ENCODE measurements around the gene ZRANB1. TPM values are rescaled to one million over a fixed set of nuclear protein-coding genes. Genes with fewer than 3 reads are reported as not detected.

The ZRANB1 gene
- total RNA-seq, 2 experiments from 2014 or later: 21.2 to 22.2 TPM

- Mint-ChIP-seq H3K27me3 (no peaks in the 10 kb centered on the region), H3K36me3 (ENCODE audit: low read depth) (no peaks in the 10 kb centered on the region), H3K27ac (no peak overlapping the region), H3K9me3 (no peaks in the 10 kb centered on the region), H3K4me3 (no peak overlapping the region), H3K4me1 (ENCODE audit: low read depth) (no peaks in the 10 kb centered on the region)
- Histone ChIP-seq H3K9me3 (ENCODE audit: control insufficient read depth in 1 of 2, insufficient read depth in 1 of 2, low read length in 2 of 2) (no peaks in the 10 kb centered on the region), H3K36me3 (ENCODE audit: insufficient read depth, low read length) (no peaks in the 10 kb centered on the region), H3K27ac (ENCODE audit: low read depth in 1 of 2, low read length in 2 of 2) (no peak overlapping the region), H3K4me1 (ENCODE audit: insufficient read depth, low read length) (peaks cover 5% of the 10 kb centered on the region), H3K4me3 (ENCODE audit: low read length) (no peak overlapping the region), H3K27me3 (ENCODE audit: control insufficient read depth in 1 of 2, insufficient read depth in 2 of 2, low read length in 2 of 2) (peaks cover 0 to 2% of the 10 kb centered on the region in 2 experiments)
- ATAC-seq (ENCODE audit: poor library complexity) (no peak), DNase-seq (peak in 1 of 14 experiments; percentile 25)
- ChIA-PET CTCF (no interaction called here), POLR2A (no interaction called here)
- intact Hi-C loops (cut with DNase I, micrococcal nuclease): no loop called here
- TF ChIP-seq CTCF (IDR thresholded peaks at IDR 0.05): no peak
Observed at GRCh38 chr10:124998624-124999291, 56.8 kb downstream of the ZRANB1 start.

GRCh38 chr10:124999433-125000365 lies 57.8 kb downstream of the ZRANB1 start:
- H3K27me3 ChIP-seq (ENCODE audit: control insufficient read depth in 1 of 2, insufficient read depth in 2 of 2, low read length in 2 of 2): peaks cover 0 to 2% of the 10 kb centered on the region in 2 experiments
- H3K36me3 Mint-ChIP-seq (ENCODE audit: low read depth): no peaks in the 10 kb centered on the region
- ATAC-seq (ENCODE audit: poor library complexity) (no peak), DNase-seq (peak in 1 of 14 experiments; percentile 27)
- H3K9me3 Mint-ChIP-seq: no peaks in the 10 kb centered on the region
- ChIA-PET CTCF (no interaction called here), POLR2A (no interaction called here)
- no peaks in the 10 kb centered on the region for H3K4me1 Mint-ChIP-seq (ENCODE audit: low read depth)
- H3K4me1 ChIP-seq (ENCODE audit: insufficient read depth, low read length): peaks cover 5% of the 10 kb centered on the region
- no peaks in the 10 kb centered on the region for H3K27me3 Mint-ChIP-seq
- no peak overlapping the region for H3K4me3 ChIP-seq (ENCODE audit: low read length)
- intact Hi-C loops (cut with DNase I, micrococcal nuclease): no loop called here
- no peaks in the 10 kb centered on the region for H3K9me3 ChIP-seq (ENCODE audit: control insufficient read depth in 1 of 2, insufficient read depth in 1 of 2, low read length in 2 of 2)
- no peak overlapping the region for H3K27ac Mint-ChIP-seq
- H3K4me3 Mint-ChIP-seq: no peak overlapping the region
- no peak for TF ChIP-seq CTCF (IDR thresholded peaks at IDR 0.05)
- H3K27ac ChIP-seq (ENCODE audit: low read depth in 1 of 2, low read length in 2 of 2): no peak overlapping the region
- H3K36me3 ChIP-seq (ENCODE audit: insufficient read depth, low read length): no peaks in the 10 kb centered on the region

GRCh38 chr10:125000366-125001312 lies 58.7 kb downstream of the ZRANB1 start:
- ChIA-PET POLR2A (no interaction called here), CTCF (no interaction called here)
- H3K27ac Mint-ChIP-seq: no peak overlapping the region
- no peaks in the 10 kb centered on the region for H3K27me3 Mint-ChIP-seq
- Histone ChIP-seq H3K27me3 (ENCODE audit: control insufficient read depth in 1 of 2, insufficient read depth in 2 of 2, low read length in 2 of 2) (peaks cover 0 to 2% of the 10 kb centered on the region in 2 experiments), H3K27ac (ENCODE audit: low read depth in 1 of 2, low read length in 2 of 2) (no peak overlapping the region), H3K4me3 (ENCODE audit: low read length) (no peak overlapping the region), H3K9me3 (ENCODE audit: control insufficient read depth in 1 of 2, insufficient read depth in 1 of 2, low read length in 2 of 2) (no peaks in the 10 kb centered on the region), H3K36me3 (ENCODE audit: insufficient read depth, low read length) (no peaks in the 10 kb centered on the region), H3K4me1 (ENCODE audit: insufficient read depth, low read length) (peaks cover 5% of the 10 kb centered on the region)
- H3K36me3 Mint-ChIP-seq (ENCODE audit: low read depth): no peaks in the 10 kb centered on the region
- no peak overlapping the region for H3K4me3 Mint-ChIP-seq
- H3K4me1 Mint-ChIP-seq (ENCODE audit: low read depth): no peaks in the 10 kb centered on the region
- peak in 1 of 14 experiments; percentile 28 for DNase-seq
- TF ChIP-seq CTCF (IDR thresholded peaks at IDR 0.05): no peak
- ATAC-seq (ENCODE audit: poor library complexity): no peak
- intact Hi-C loops (cut with DNase I, micrococcal nuclease): no loop called here
- H3K9me3 Mint-ChIP-seq: no peaks in the 10 kb centered on the region
